Measurements from ENCODE around the gene KHDC1L. TPM values are rescaled to one million over a fixed set of nuclear protein-coding genes. Genes with fewer than 3 reads are reported as not detected.

Gene KHDC1L
- total RNA-seq, 5 donors from 2014 or later (not counting 1 experiment from before 2014, with no cell fraction given): not detected

GRCh38 chr6:73227606-73228255, 2.4 kb upstream of the KHDC1L start:
- H3K27ac Mint-ChIP-seq: no peak overlapping the region
- H3K27me3 ChIP-seq (replicated peaks in 1 of 2; ENCODE audit: control insufficient read depth in 2 of 2, extremely low read depth in 1 of 2, insufficient read depth in 2 of 2, low read length in 1 of 2): peaks cover 0 to 4% of the 10 kb centered on the region in 2 experiments

DNA sequence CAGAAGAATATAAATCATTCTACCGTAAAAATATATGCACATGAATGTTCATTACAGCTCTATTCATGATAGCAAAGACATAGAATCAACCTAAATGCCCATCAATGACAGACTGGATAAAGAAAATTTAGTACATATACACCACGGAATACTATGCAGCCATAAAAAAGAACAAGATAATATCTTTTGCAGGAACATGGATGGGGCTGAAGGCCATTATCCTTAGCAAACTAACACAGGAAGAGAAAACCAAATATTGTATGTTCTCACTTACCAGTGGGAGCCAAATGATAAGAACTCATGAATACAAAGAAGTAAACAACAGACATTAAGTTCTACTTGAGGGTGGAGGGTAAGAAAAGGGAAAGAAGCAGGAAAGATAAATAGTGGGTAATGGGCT, 8.4 kb downstream of the KHDC1L start:
- ATAC-seq (replicated peaks in 1 of 4): no peak
- no peaks in the 10 kb centered on the region for H3K4me1 ChIP-seq (ENCODE audit: control insufficient read depth in 1 of 2, extremely low read depth in 1 of 2, insufficient read depth in 2 of 2, low read length in 2 of 2)
- H3K36me3 Mint-ChIP-seq: no peaks in the 10 kb centered on the region
- H3K27me3 ChIP-seq (replicated peaks in 1 of 2; ENCODE audit: control insufficient read depth in 2 of 2, extremely low read depth in 1 of 2, insufficient read depth in 2 of 2, low read length in 1 of 2): peaks cover 0 to 11% of the 10 kb centered on the region in 2 experiments
- peaks cover 0 to 5% (median 0%) of the 10 kb centered on the region in 3 donors for H3K9me3 Mint-ChIP-seq
- H3K4me1 Mint-ChIP-seq: no peaks in the 10 kb centered on the region
- no peak overlapping the region for H3K4me3 Mint-ChIP-seq
- DNase-seq: no peak
- no peak overlapping the region for H3K27ac Mint-ChIP-seq
- H3K27ac ChIP-seq (ENCODE audit: low read length): no peak overlapping the region
- no peaks in the 10 kb centered on the region for H3K9me3 ChIP-seq
- peaks cover 0 to 9% of the 10 kb centered on the region in 2 donors for H3K27me3 Mint-ChIP-seq
- H3K4me3 ChIP-seq (ENCODE audit: control insufficient read depth in 1 of 2, extremely low read depth in 1 of 2, low read length in 1 of 2): no peak overlapping the region
- H3K36me3 ChIP-seq (ENCODE audit: control insufficient read depth in 2 of 2, extremely low read depth in 1 of 2, insufficient read depth in 1 of 2, low read length in 1 of 2): no peaks in the 10 kb centered on the region
- WGBS (ENCODE audit: insufficient coverage): 100% methylated on average over 1 of the region's 2 CpGs
- CTCF ChIA-PET: interaction anchor here in 1 of 2 donors (0.6 kb wide), 1 partner anchor 1080 kb away, joined by 8 read pairs; no protein-coding TSS in a partner anchor
- POLR2A ChIA-PET: no interaction called here

More at GRCh38 chr6:73227606-73228255, 2.4 kb upstream of the KHDC1L start:
- Histone ChIP-seq H3K4me3 (ENCODE audit: control insufficient read depth in 1 of 2, extremely low read depth in 1 of 2, low read length in 1 of 2) (no peak overlapping the region), H3K36me3 (ENCODE audit: control insufficient read depth in 2 of 2, extremely low read depth in 1 of 2, insufficient read depth in 1 of 2, low read length in 1 of 2) (no peaks in the 10 kb centered on the region), H3K27ac (ENCODE audit: low read length) (no peak overlapping the region), H3K4me1 (ENCODE audit: control insufficient read depth in 1 of 2, extremely low read depth in 1 of 2, insufficient read depth in 2 of 2, low read length in 2 of 2) (no peaks in the 10 kb centered on the region), H3K9me3 (no peaks in the 10 kb centered on the region)
- DNase-seq (no peak), ATAC-seq (replicated peaks in 1 of 4) (no peak)
- Mint-ChIP-seq H3K27me3 (no peaks in the 10 kb centered on the region), H3K36me3 (no peaks in the 10 kb centered on the region), H3K4me3 (no peak overlapping the region), H3K4me1 (no peaks in the 10 kb centered on the region), H3K9me3 (no peaks in the 10 kb centered on the region)
- CTCF ChIA-PET: interaction anchor here in 1 of 2 donors (0.7 kb wide), 3 partner anchors 306 to 1848 kb away, joined by 4 read pairs; no protein-coding TSS in a partner anchor
- no CpG with 5 or more reads among the region's 3 CpGs for WGBS (ENCODE audit: insufficient coverage)
- POLR2A ChIA-PET: no interaction called here

- ChIA-PET POLR2A (no interaction called here), CTCF (no interaction called here)
- no peak overlapping the region for H3K4me3 ChIP-seq (ENCODE audit: control insufficient read depth in 1 of 2, extremely low read depth in 1 of 2, low read length in 1 of 2)
- DNase-seq (no peak), ATAC-seq (replicated peaks in 1 of 4) (no peak)
- H3K4me3 Mint-ChIP-seq: no peak overlapping the region
- H3K27me3 ChIP-seq (replicated peaks in 1 of 2; ENCODE audit: control insufficient read depth in 2 of 2, extremely low read depth in 1 of 2, insufficient read depth in 2 of 2, low read length in 1 of 2): peaks cover 0 to 1% of the 10 kb centered on the region in 2 experiments
- no peak overlapping the region for H3K27ac Mint-ChIP-seq
- no peaks in the 10 kb centered on the region for H3K9me3 ChIP-seq
- no peak overlapping the region for H3K27ac ChIP-seq (ENCODE audit: low read length)
- WGBS (ENCODE audit: insufficient coverage): 71% methylated on average over 9 of the region's 9 CpGs
- no peaks in the 10 kb centered on the region for H3K36me3 ChIP-seq (ENCODE audit: control insufficient read depth in 2 of 2, extremely low read depth in 1 of 2, insufficient read depth in 1 of 2, low read length in 1 of 2)
- no peaks in the 10 kb centered on the region for H3K9me3 Mint-ChIP-seq
- peaks cover 0 to 4% of the 10 kb centered on the region in 2 donors for H3K27me3 Mint-ChIP-seq
- no peaks in the 10 kb centered on the region for H3K4me1 Mint-ChIP-seq
- no peaks in the 10 kb centered on the region for H3K36me3 Mint-ChIP-seq
- H3K4me1 ChIP-seq (ENCODE audit: control insufficient read depth in 1 of 2, extremely low read depth in 1 of 2, insufficient read depth in 2 of 2, low read length in 2 of 2): no peaks in the 10 kb centered on the region
Measured at GRCh38 chr6:73209117-73209516, 16.2 kb downstream of the KHDC1L start.

DNA sequence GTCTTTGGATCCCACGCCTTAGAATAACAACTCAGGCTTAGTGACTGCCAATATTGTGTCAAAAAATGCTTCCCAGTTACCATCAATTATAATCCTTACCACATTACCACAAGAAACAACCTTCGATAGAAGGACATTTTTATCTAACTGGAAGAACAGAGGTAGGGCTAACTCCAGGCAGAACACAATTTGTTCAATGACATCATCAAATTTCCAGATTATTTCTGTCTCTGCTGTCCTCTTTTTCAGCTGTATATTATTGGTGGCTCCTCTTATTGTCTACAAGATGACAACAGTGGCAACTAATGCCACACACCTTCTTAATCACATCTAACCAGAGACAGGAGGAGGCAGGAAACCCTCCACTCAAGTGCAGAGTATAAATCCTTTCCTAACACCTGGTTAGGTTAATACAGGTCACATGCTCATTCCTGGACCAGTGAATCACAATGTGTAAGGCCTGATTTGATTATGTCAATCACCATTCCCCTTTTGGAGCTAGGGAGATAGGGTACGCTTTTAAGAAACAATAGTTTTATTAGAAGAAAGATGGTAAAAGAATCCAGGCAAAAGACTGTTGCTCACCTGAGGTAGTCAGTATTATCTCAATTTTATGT, 18.0 kb downstream of the KHDC1L start:
- CTCF ChIA-PET: no interaction called here
- Mint-ChIP-seq H3K27ac (no peak overlapping the region), H3K9me3 (no peaks in the 10 kb centered on the region), H3K4me1 (no peaks in the 10 kb centered on the region), H3K36me3 (no peaks in the 10 kb centered on the region), H3K27me3 (peaks cover 0 to 4% of the 10 kb centered on the region in 2 donors), H3K4me3 (no peak overlapping the region)
- H3K36me3 ChIP-seq (ENCODE audit: control insufficient read depth in 2 of 2, extremely low read depth in 1 of 2, insufficient read depth in 1 of 2, low read length in 1 of 2): no peaks in the 10 kb centered on the region
- H3K27me3 ChIP-seq (replicated peaks in 1 of 2; ENCODE audit: control insufficient read depth in 2 of 2, extremely low read depth in 1 of 2, insufficient read depth in 2 of 2, low read length in 1 of 2): no peaks in the 10 kb centered on the region
- DNase-seq (no peak), ATAC-seq (replicated peaks in 1 of 4) (no peak)
- H3K9me3 ChIP-seq: no peaks in the 10 kb centered on the region
- H3K4me3 ChIP-seq (ENCODE audit: control insufficient read depth in 1 of 2, extremely low read depth in 1 of 2, low read length in 1 of 2): no peak overlapping the region
- POLR2A ChIA-PET: no interaction called here
- no peak overlapping the region for H3K27ac ChIP-seq (ENCODE audit: low read length)
- no peaks in the 10 kb centered on the region for H3K4me1 ChIP-seq (ENCODE audit: control insufficient read depth in 1 of 2, extremely low read depth in 1 of 2, insufficient read depth in 2 of 2, low read length in 2 of 2)
- WGBS (ENCODE audit: insufficient coverage): 80% methylated on average over 1 of the region's 3 CpGs

DNA sequence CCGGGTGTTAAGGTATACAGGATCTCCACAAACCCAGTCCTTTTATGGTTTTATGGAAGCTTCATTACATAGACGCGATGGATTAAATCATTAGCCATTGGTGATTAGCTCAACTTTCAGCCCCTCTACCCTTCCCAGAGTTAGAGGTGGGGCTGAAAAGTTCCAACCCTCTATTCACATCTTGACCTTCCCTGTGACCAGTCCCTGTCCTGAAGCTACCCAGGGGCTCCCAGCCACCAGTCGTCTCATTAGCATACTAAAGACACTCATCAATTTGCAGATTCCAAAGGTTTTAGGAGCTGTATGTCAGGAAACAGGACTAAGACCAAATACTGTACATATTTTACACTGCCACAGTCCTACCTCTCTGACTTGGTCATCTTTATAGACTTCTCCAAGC, 21.0 kb downstream of the KHDC1L start:
- ChIA-PET CTCF (no interaction called here), POLR2A (interaction anchor here in 1 of 2 donors (0.7 kb wide), 1 partner anchor 47 kb away, joined by 6 read pairs; no protein-coding TSS in a partner anchor)
- Mint-ChIP-seq H3K27ac (no peak overlapping the region), H3K27me3 (peaks cover 0 to 4% of the 10 kb centered on the region in 2 donors), H3K4me1 (no peaks in the 10 kb centered on the region), H3K4me3 (no peak overlapping the region), H3K36me3 (no peaks in the 10 kb centered on the region), H3K9me3 (no peaks in the 10 kb centered on the region)
- Histone ChIP-seq H3K9me3 (no peaks in the 10 kb centered on the region), H3K4me1 (ENCODE audit: control insufficient read depth in 1 of 2, extremely low read depth in 1 of 2, insufficient read depth in 2 of 2, low read length in 2 of 2) (no peaks in the 10 kb centered on the region), H3K27ac (ENCODE audit: low read length) (no peak overlapping the region), H3K27me3 (replicated peaks in 1 of 2; ENCODE audit: control insufficient read depth in 2 of 2, extremely low read depth in 1 of 2, insufficient read depth in 2 of 2, low read length in 1 of 2) (no peaks in the 10 kb centered on the region), H3K4me3 (ENCODE audit: control insufficient read depth in 1 of 2, extremely low read depth in 1 of 2, low read length in 1 of 2) (no peak overlapping the region), H3K36me3 (ENCODE audit: control insufficient read depth in 2 of 2, extremely low read depth in 1 of 2, insufficient read depth in 1 of 2, low read length in 1 of 2) (no peaks in the 10 kb centered on the region)
- DNase-seq (no peak), ATAC-seq (replicated peaks in 1 of 4) (no peak)
- WGBS (ENCODE audit: insufficient coverage): 57% methylated on average over 1 of the region's 4 CpGs

DNA sequence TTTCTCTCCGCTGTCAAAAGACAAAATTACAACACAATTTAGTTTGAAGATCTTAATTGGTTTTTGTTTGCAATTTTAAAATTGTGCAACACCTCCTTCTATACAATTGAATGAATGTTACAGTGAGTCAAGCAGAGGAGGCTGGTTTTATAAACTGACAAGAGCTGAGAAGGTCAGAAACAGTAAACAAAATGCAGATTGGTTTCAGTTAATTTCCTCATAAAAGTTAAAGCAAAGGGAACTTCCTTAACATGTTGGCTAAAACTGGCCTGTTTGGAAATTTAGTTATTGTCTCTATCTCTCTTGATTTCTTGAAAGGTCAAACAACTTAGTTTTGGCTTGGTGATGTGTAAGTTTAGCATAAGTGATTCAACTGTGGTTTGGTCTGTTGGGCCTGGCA, 22.2 kb downstream of the KHDC1L start:
- Histone ChIP-seq H3K4me3 (ENCODE audit: control insufficient read depth in 1 of 2, extremely low read depth in 1 of 2, low read length in 1 of 2) (no peak overlapping the region), H3K27ac (ENCODE audit: low read length) (no peak overlapping the region), H3K36me3 (ENCODE audit: control insufficient read depth in 2 of 2, extremely low read depth in 1 of 2, insufficient read depth in 1 of 2, low read length in 1 of 2) (no peaks in the 10 kb centered on the region), H3K27me3 (replicated peaks in 1 of 2; ENCODE audit: control insufficient read depth in 2 of 2, extremely low read depth in 1 of 2, insufficient read depth in 2 of 2, low read length in 1 of 2) (no peaks in the 10 kb centered on the region), H3K9me3 (no peaks in the 10 kb centered on the region), H3K4me1 (ENCODE audit: control insufficient read depth in 1 of 2, extremely low read depth in 1 of 2, insufficient read depth in 2 of 2, low read length in 2 of 2) (no peaks in the 10 kb centered on the region)
- CTCF ChIA-PET: interaction anchor here in 1 of 2 donors (0.6 kb wide), 1 partner anchor 42 kb away, joined by 3 read pairs; no protein-coding TSS in a partner anchor
- no peaks in the 10 kb centered on the region for H3K36me3 Mint-ChIP-seq
- ATAC-seq (replicated peaks in 1 of 4): no peak
- POLR2A ChIA-PET: no interaction called here
- no peaks in the 10 kb centered on the region for H3K4me1 Mint-ChIP-seq
- no CpG with 5 or more reads among the region's 1 CpG for WGBS (ENCODE audit: insufficient coverage)
- H3K4me3 Mint-ChIP-seq: no peak overlapping the region
- H3K27ac Mint-ChIP-seq: no peak overlapping the region
- H3K27me3 Mint-ChIP-seq: peaks cover 0 to 4% of the 10 kb centered on the region in 2 donors
- no peak for DNase-seq
- H3K9me3 Mint-ChIP-seq: no peaks in the 10 kb centered on the region
